ENCODE data around the gene THADA.

THADA gene

DNA sequence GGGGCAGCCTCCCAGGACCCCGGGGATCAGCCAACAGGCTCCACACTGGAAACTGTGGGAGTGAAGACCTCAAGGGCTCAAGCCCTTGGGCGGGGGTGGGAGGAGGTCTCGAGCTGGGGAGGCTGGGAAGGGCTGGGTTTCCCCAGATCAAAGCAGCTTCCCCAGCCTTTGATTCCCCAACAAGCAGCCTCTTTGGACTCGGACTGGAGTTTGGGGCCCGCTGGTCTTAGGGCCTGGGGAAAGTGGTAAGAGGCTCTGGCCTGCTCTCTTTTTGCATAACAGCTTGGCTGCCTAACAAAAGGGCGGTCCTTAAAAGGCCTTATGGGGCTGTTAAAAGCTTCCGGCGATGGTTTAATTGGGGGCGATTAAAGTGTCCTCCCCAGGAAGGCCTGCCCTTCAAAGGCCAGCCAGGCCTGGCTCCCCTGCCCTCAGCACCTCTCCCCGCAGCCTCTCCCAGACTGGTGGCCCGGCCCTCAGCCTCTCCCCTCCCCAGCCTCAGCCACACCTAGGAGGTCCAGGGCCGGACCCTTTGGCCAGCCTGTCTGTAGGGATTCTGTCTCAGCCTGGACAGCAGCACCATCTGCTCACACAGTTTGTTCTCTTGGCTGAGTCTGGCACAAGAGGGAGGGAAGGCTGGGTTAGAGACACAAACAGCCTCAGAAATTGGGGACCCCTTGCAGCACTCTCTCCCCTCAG is 409.0 kb downstream of the THADA start:
- no peak for DNase-seq (ENCODE audit: low read depth)

- no peak for DNase-seq (ENCODE audit: low read depth)
Observed at GRCh38 chr2:43186321-43186678, 409.5 kb downstream of the THADA start.

GRCh38 chr2:43185146-43185545 is 410.7 kb downstream of the THADA start:
- no peak for DNase-seq (ENCODE audit: low read depth)

GRCh38 chr2:43184339-43184895 is 411.4 kb downstream of the THADA start:
- DNase-seq (ENCODE audit: low read depth) = no peak

DNA sequence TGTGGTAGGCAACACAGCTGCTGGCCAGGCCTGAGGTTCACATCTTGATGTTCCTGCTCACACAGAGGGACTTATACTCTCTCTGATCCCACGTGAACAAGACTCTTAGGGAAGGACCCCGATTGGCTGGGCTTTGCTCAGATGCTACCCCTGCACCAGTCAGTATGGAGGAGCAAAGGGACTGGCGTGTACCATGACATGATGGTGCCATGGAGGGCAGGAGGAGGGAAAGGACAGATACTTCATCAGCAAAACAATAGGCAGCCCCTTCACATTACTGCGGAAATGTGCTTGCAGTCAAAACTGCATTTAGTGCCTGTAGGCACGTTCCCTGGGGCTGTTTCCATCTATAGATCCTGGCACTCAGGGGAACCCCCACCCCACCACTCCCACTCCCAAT is 412.1 kb downstream of the THADA start:
- DNase-seq (ENCODE audit: low read depth) = no peak

DNA sequence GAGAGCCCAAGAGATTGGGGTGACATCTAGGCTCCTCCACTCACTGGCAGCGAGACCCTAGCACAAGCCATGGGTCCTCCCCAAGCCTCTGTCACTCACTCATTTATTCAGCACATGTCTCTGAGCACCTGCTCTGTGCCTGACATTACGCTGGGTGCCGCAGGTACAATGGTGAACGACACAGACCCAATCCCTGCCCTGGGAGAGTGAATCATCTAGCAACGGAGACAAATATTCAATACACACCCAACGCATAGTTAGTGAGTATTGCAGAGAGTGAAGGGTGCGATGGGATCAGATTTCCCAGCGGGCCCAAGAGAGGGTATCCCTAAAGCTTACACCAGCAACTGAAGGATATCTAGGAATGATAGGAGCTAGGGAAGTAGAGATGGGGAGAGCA is 414.9 kb downstream of the THADA start:
- no peak for DNase-seq (ENCODE audit: low read depth)
